D721Med (cell line): Measurements from ENCODE around the gene RAB40AL.
"Not testable (repeated sequence)": the region's sequence is repeated elsewhere in the genome, so short reads cannot be mapped to it uniquely, and the experiment has no call there.

Experiments used
- DNase-seq: peaks from one replicate; pipeline ENCODE4 v3.0.0; 2011; ENCODE audit warnings: low spot score; ENCODE audit not compliant: insufficient read length
- FAIRE-seq: peaks from 2 replicates; lab custom pipeline; 2011; peaks lifted over from hg19 to GRCh38; lab: Jason Lieb, UNC
- TF ChIP-seq, protein P1 (sequence below): IDR thresholded peaks from 2 replicates; pipeline ENCODE4 v1.5.1; 2012; ENCODE audit warnings: mild to moderate bottlenecking, control low read depth; ENCODE audit not compliant: insufficient read depth; ENCODE audit errors: missing control alignments

RAB40AL gene

DNA sequence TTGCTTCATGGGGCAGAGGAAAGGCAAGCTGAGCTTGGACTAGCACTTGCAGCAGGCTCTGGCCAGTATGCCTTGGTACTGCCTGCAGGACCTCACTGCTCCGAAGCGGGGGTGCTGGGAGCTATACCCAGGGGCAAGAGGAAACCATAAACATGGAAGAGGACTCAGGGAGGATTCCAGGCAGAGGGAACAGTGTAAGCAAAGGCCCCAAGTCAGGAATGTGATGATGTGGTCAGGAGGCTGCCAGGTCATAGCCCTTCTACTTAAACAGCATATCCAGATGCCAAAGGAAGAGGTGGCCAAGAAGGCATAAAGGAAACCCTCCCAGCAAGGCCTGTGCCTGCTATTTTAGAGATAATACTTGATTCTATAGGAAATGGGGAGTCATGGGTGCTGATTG lies 31.1 kb downstream of the RAB40AL start:
- no peak for DNase-seq
- no peak for FAIRE-seq

DNA sequence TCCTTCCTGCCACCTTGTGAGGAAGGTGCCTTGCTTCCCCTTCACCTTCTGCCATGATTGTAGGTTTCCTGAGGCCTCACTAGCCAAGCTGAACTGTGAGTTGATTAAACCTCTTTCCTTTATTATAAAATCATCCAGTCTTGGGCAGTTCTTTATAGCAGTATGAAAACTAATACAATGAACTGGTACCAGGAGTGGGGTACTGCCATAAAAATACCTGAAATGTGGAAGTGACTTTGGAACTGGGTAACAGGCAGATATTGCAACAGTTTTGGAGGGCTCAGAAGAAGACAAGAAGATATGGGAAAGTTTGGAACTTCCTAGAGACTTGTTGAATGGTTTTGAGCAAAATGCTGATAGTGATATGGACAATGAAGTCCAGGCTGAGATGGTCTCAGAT lies 34.5 kb downstream of the RAB40AL start:
- FAIRE-seq, DNase-seq: not testable (repeated sequence)

More for the DNA sequence above, 31.1 kb downstream of the RAB40AL start:
- TF ChIP-seq, protein P1, sequence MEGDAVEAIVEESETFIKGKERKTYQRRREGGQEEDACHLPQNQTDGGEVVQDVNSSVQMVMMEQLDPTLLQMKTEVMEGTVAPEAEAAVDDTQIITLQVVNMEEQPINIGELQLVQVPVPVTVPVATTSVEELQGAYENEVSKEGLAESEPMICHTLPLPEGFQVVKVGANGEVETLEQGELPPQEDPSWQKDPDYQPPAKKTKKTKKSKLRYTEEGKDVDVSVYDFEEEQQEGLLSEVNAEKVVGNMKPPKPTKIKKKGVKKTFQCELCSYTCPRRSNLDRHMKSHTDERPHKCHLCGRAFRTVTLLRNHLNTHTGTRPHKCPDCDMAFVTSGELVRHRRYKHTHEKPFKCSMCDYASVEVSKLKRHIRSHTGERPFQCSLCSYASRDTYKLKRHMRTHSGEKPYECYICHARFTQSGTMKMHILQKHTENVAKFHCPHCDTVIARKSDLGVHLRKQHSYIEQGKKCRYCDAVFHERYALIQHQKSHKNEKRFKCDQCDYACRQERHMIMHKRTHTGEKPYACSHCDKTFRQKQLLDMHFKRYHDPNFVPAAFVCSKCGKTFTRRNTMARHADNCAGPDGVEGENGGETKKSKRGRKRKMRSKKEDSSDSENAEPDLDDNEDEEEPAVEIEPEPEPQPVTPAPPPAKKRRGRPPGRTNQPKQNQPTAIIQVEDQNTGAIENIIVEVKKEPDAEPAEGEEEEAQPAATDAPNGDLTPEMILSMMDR: no peak

DNA sequence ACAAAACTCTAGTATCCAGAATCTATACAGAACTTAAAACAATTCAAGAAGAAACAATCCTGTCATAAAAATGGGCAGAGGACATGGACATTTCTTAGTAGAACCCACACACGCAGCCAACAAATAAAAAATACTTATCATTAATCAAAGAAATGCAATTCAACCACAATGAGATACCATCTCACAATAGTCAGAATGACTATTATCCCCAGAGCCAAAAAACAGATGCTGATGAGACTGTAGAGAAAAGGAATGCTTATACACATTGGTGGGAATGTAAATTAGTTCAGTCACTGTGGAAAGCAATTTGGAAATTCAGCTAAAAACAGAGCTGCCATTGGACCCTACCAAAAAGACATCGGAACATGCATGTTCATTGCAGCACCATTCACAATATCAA lies 37.9 kb downstream of the RAB40AL start:
- DNase-seq (no peak), FAIRE-seq (no peak)
- TF ChIP-seq, protein P1: no peak

DNA sequence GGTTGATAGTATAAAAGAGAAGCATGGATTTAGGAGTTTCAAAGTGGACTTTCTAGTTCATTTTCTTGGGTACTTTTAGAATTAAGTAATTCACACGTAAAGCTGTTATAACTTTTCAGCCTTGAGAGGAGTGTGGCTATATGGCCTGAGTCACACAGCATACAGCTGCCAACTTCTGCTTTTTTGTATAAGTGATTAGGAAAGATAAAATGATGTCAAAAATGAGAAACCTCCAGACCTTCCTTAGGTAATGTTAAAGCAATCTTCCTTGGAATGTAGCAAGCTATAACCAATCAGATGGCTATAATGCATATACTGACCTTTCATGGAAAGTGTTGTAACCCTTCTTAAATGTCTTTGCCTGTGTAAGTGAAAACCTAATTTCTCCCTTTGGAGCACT lies 39.2 kb downstream of the RAB40AL start:
- DNase-seq (no peak), FAIRE-seq (no peak)
- TF ChIP-seq, protein P1: no peak

DNA sequence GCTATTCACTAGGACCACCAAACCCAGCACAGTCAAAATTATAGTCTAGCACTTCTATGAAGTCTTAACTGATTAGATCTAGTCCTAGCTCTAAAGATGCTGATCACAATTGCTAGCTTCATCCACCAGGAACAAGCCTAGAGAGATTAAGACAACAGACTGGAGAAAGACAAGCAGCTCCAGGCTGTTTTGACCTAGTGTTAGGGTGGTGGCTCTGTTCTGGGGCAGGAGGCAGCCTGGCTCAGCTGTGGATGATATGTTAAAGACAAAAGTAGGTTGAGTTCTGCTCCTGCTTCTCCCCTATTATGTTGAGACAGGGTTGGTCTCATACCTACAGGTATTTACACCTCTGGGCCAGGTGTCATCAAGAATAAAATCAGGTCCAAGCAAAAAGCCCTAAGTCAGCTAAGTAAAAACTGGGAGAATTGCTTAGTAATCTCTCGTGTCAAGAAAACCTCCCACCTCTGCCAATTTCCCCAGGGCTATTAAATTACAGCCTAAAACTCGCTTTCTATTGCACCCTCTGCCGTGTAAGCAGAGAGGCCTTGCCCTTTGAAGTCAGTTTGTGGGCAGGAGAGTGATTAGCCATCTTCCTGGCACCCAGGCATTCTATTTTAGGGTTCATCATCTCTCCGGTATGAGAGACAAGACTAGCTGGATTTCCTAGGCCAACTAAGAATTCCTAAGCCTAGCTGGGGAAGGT lies 39.9 kb downstream of the RAB40AL start:
- TF ChIP-seq, protein P1: no peak
- FAIRE-seq (no peak), DNase-seq (no peak)

DNA sequence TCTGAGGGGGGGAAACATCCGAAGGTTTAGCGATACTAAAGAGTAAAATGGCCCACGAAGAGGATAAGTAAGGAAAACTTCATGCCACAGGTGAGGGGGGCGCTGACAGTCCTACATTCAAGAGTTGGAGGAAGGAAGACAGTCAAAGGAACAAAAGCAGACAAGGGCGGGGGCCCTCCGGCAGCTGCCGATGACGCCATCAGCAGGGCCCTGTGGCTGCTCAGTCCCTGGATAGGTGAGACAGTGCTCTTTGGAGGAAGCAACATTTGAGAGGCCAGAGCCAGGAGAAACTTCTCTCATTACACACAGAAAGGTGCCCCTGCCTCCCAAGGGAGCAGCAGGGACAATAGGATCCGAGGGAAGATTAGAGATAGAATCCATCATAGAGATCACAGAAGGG lies 41.5 kb downstream of the RAB40AL start:
- TF ChIP-seq, protein P1: no peak
- FAIRE-seq: no peak

DNA sequence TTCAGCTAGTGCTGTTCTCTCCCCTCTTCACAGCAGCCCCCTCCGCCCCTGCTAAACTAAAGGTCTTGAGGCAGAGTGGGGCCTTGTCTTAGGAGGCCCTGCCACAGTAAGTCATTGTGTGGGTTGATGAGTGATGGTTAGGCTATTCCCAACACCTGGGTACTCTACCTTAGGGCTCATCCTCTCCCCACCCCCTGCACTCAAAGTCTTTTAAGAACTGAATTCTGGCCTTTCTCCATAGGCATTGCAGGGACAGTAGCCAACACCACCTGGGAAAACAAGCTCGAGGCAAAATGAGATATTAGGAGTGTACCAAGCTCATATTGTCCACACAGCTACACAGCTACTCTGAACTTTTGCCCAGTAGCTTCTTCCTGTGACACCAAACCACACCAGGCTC lies 42.5 kb downstream of the RAB40AL start:
- TF ChIP-seq, protein P1: no peak
- no peak for FAIRE-seq
- no peak for DNase-seq

More for the DNA sequence above, 41.5 kb downstream of the RAB40AL start:
- no peak for DNase-seq
